Neural cell (in vitro differentiated cells): ENCODE results near the gene PRKG1.

Experiments
- EP300 ChIP-seq: fragments of 450-650 bp; conservative IDR thresholded peaks from 2 replicates; pipeline ENCODE4 v1.6.1; 2014; ENCODE audit warnings: antibody characterized with exemption, mild to moderate bottlenecking, moderate library complexity; ENCODE audit not compliant: poor library complexity, severe bottlenecking
- EZH2 ChIP-seq: fragments of 200-600, 300-800 bp; shearing (Covaris generic), sonication (generic); IDR thresholded peaks from 2 replicates; pipeline ENCODE4 v1.6.1; 2014; ENCODE audit warnings: antibody characterized with exemption, low read length, borderline replicate concordance, mild to moderate bottlenecking; ENCODE audit not compliant: insufficient read depth, poor library complexity, severe bottlenecking
- MXI1 ChIP-seq: fragments of 450-650 bp; conservative IDR thresholded peaks from 2 replicates; pipeline ENCODE4 v1.6.1; 2014; ENCODE audit warnings: antibody characterized with exemption, mild to moderate bottlenecking; ENCODE audit not compliant: poor library complexity, severe bottlenecking
- POLR2AphosphoS5 ChIP-seq: IDR thresholded peaks from 2 replicates; pipeline ENCODE4 v1.6.1; 2012
- REST ChIP-seq: IDR thresholded peaks from 2 replicates; pipeline ENCODE4 v1.6.1; 2012; ENCODE audit warnings: borderline replicate concordance
- TAF1 ChIP-seq: IDR thresholded peaks from 2 replicates; pipeline ENCODE4 v1.6.1; 2012; ENCODE audit warnings: low read depth
- TF ChIP-seq, protein P1 (sequence below): fragments of 450-650 bp; IDR thresholded peaks from 2 replicates; pipeline ENCODE4 v1.5.1; 2014; ENCODE audit warnings: antibody characterized with exemption, mild to moderate bottlenecking, moderate library complexity; ENCODE audit not compliant: poor library complexity, severe bottlenecking

- TF ChIP-seq REST, result no peak
- TF ChIP-seq, protein P1, sequence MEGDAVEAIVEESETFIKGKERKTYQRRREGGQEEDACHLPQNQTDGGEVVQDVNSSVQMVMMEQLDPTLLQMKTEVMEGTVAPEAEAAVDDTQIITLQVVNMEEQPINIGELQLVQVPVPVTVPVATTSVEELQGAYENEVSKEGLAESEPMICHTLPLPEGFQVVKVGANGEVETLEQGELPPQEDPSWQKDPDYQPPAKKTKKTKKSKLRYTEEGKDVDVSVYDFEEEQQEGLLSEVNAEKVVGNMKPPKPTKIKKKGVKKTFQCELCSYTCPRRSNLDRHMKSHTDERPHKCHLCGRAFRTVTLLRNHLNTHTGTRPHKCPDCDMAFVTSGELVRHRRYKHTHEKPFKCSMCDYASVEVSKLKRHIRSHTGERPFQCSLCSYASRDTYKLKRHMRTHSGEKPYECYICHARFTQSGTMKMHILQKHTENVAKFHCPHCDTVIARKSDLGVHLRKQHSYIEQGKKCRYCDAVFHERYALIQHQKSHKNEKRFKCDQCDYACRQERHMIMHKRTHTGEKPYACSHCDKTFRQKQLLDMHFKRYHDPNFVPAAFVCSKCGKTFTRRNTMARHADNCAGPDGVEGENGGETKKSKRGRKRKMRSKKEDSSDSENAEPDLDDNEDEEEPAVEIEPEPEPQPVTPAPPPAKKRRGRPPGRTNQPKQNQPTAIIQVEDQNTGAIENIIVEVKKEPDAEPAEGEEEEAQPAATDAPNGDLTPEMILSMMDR, result no peak
- no peak for TF ChIP-seq EP300
- TF ChIP-seq MXI1, result no peak
- no peak for TF ChIP-seq POLR2AphosphoS5
- TF ChIP-seq EZH2, result no peak
- TF ChIP-seq TAF1, result no peak
These were observed 427.1 kb downstream of the PRKG1 start for GRCh38 chr10:51501396-51501795.
